PC-3 (cell line): ENCODE measurements around the gene PREX1. TPM values are rescaled to one million over a fixed set of nuclear protein-coding genes. Genes with fewer than 3 reads are reported as not detected.

ENCODE experiments used
- ATAC-seq: fragments of 200-7000 bp; cut with Tn5 transposase; 2 replicates; pipeline ENCODE4 v1.9.1; 2020; ENCODE audit warnings: mild to moderate bottlenecking, moderate library complexity
- BruUV-seq: library from RNA; stranded (reverse); fragments of 400-500 nt; replicated peaks from 2 replicates; lab custom pipeline; 2021; lab: Mats Ljungman, UMichigan
- CTCF ChIA-PET: fragments of 300-600 bp; sonication (Branson Sonifier 250); formaldehyde crosslinking; loops from one replicate; lab custom pipeline; 2022; ENCODE audit warnings: antibody characterized with exemption; lab: Charles Lee
- POLR2A ChIA-PET: fragments of 300-600 bp; sonication (Branson Sonifier 250); formaldehyde crosslinking; loops from one replicate; lab custom pipeline; 2022; ENCODE audit warnings: antibody characterized with exemption; ENCODE audit not compliant: unreplicated experiment; lab: Charles Lee
- DNase-seq: peaks from one replicate; pipeline ENCODE4 v3.0.0-alpha.2; 2015
- H2AFZ ChIP-seq: fragments of 300-600 bp; sonication (generic); 2 replicates; pipeline ENCODE4 v1.6.0; 2016; ENCODE audit warnings: antibody characterized with exemption, low read length
- H3F3A ChIP-seq: fragments of 300-600 bp; sonication (generic); one replicate; pipeline ENCODE4 v1.6.0; 2017; ENCODE audit warnings: antibody characterized with exemption, low read length, control low read depth, mild to moderate bottlenecking; ENCODE audit not compliant: unreplicated experiment
- H3K27ac ChIP-seq: fragments of 300-600 bp; sonication (generic); 2 replicates; pipeline ENCODE4 v1.5.1; 2016; ENCODE audit warnings: mild to moderate bottlenecking, low read length
- H3K27me3 ChIP-seq: fragments of 300-600 bp; sonication (generic); 2 replicates; pipeline ENCODE4 v1.6.1; 2016; ENCODE audit warnings: low read length, mixed read lengths
- H3K36me3 ChIP-seq: fragments of 300-600 bp; sonication (generic); 2 replicates; pipeline ENCODE4 v1.6.1; 2016; ENCODE audit warnings: low read depth, mixed run types, low read length, mixed read lengths
- H3K4me1 ChIP-seq: fragments of 300-600 bp; sonication (generic); 2 replicates; pipeline ENCODE4 v1.5.1; 2016; ENCODE audit warnings: low read length; ENCODE audit not compliant: insufficient read depth
- H3K4me2 ChIP-seq: fragments of 300-600 bp; sonication (generic); 2 replicates; pipeline ENCODE4 v1.6.0; 2016; ENCODE audit warnings: low read length
- H3K4me3 ChIP-seq: fragments of 300-600 bp; sonication (generic); 2 replicates; pipeline ENCODE4 v1.5.1; 2016; ENCODE audit warnings: mild to moderate bottlenecking, low read length, mixed read lengths
- H3K79me2 ChIP-seq: fragments of 300-600 bp; sonication (generic); 2 replicates; pipeline ENCODE4 v1.6.1; 2017; ENCODE audit warnings: low read length, mixed read lengths
- H3K9ac ChIP-seq: fragments of 300-600 bp; sonication (generic); 2 replicates; pipeline ENCODE4 v1.6.0; 2016; ENCODE audit warnings: mild to moderate bottlenecking, low read length
- H3K9me2 ChIP-seq: fragments of 300-600 bp; sonication (generic); replicated peaks from 2 replicates; pipeline ENCODE4 v1.6.1; 2016; ENCODE audit warnings: mixed run types, low read length, mixed read lengths
- H3K9me3 ChIP-seq: fragments of 300-600 bp; sonication (generic); 2 replicates; pipeline ENCODE4 v1.6.1; 2016; ENCODE audit warnings: low read length, mixed read lengths
- H4K20me1 ChIP-seq: fragments of 300-600 bp; sonication (generic); 2 replicates; pipeline ENCODE4 v1.6.1; 2016; ENCODE audit warnings: low read length, mixed read lengths
- CTCF ChIP-seq: fragments of 300-600 bp; sonication (generic); conservative IDR thresholded peaks from 2 replicates; pipeline ENCODE4 v1.5.1; 2017; ENCODE audit warnings: antibody characterized with exemption, low read depth, mild to moderate bottlenecking, low read length
- EZH2 ChIP-seq: fragments of 300-600 bp; sonication (generic); IDR thresholded peaks from one replicate; pipeline ENCODE4 v1.6.1; 2017; ENCODE audit warnings: antibody characterized with exemption, mild to moderate bottlenecking, low read length; ENCODE audit not compliant: unreplicated experiment
- EZH2phosphoT487 ChIP-seq: fragments of 300-600 bp; sonication (generic); IDR thresholded peaks from 2 replicates; pipeline ENCODE4 v1.6.1; 2018; ENCODE audit warnings: mild to moderate bottlenecking, antibody characterized with exemption, low read length, borderline replicate concordance
- intact Hi-C: fragments of 100-400 bp; cut with micrococcal nuclease; formaldehyde crosslinking; loops from 2 replicates; pipeline ENCODE4 v1.9.0; 2023
- total RNA-seq: library from RNA; depleted of rRNA; stranded (reverse); fragments of >200 nt; gene quantifications from 2 replicates; pipeline ENCODE4 v1.2.3, GENCODE V29; 2014

PREX1 gene
- total RNA-seq, 1 experiment from 2014 or later, result 22.1 TPM

- no peaks in the 10 kb centered on the region for H3K9me2 ChIP-seq
- no peak overlapping the region for H2AFZ ChIP-seq
- no peak overlapping the region for H3K9ac ChIP-seq
- no peaks in the 10 kb centered on the region for H3K36me3 ChIP-seq
- H3F3A ChIP-seq, result no peaks in the 10 kb centered on the region
- ATAC-seq (no peak), DNase-seq (no peak)
- TF ChIP-seq EZH2phosphoT487 (no peak), EZH2 (no peak), CTCF (no peak)
- no peak overlapping the region for H3K4me2 ChIP-seq
- H3K27ac ChIP-seq, result no peak overlapping the region
- H3K79me2 ChIP-seq, result no peaks in the 10 kb centered on the region
- intact Hi-C loops, result no loop called here
- no peaks in the 10 kb centered on the region for H4K20me1 ChIP-seq
- peaks cover 7% of the 10 kb centered on the region; the same call in 1 of the 2 replicates for H3K4me1 ChIP-seq
- H3K4me3 ChIP-seq, result no peak overlapping the region
- POLR2A ChIA-PET, result no interaction called here
- H3K27me3 ChIP-seq, result no peaks in the 10 kb centered on the region
- no TSS peak for BruUV-seq
- H3K9me3 ChIP-seq, result no peaks in the 10 kb centered on the region
- CTCF ChIA-PET, result no interaction called here
These were observed 103.4 kb downstream of the PREX1 start for GRCh38 chr20:48724382-48724781.

- H4K20me1 ChIP-seq, result no peaks in the 10 kb centered on the region
- H3K4me1 ChIP-seq, result peaks cover 7% of the 10 kb centered on the region; the same call in 1 of the 2 replicates
- H3K4me2 ChIP-seq, result no peak overlapping the region
- H3K27me3 ChIP-seq, result no peaks in the 10 kb centered on the region
- H3K9me2 ChIP-seq, result no peaks in the 10 kb centered on the region
- H3K36me3 ChIP-seq, result no peaks in the 10 kb centered on the region
- H3K79me2 ChIP-seq, result no peaks in the 10 kb centered on the region
- POLR2A ChIA-PET, result interaction anchor here (0.7 kb wide), 1 partner anchor 50 kb away, joined by 3 read pairs; no protein-coding TSS in a partner anchor
- no peak overlapping the region for H3K4me3 ChIP-seq
- TF ChIP-seq CTCF (no peak), EZH2phosphoT487 (no peak)
- H3K9me3 ChIP-seq, result no peaks in the 10 kb centered on the region
- intact Hi-C loops, result no loop called here
- no TSS peak for BruUV-seq
- CTCF ChIA-PET, result no interaction called here
- H3K9ac ChIP-seq, result no peak overlapping the region
- ATAC-seq (no peak), DNase-seq (no peak)
- H2AFZ ChIP-seq, result no peak overlapping the region
- no peak overlapping the region for H3K27ac ChIP-seq
- no peaks in the 10 kb centered on the region for H3F3A ChIP-seq
These were observed 104.2 kb downstream of the PREX1 start for GRCh38 chr20:48723308-48724264.

GRCh38 chr20:48722737-48723191 lies 105.0 kb downstream of the PREX1 start:
- Histone ChIP-seq H3K27me3 (no peaks in the 10 kb centered on the region), H3F3A (no peaks in the 10 kb centered on the region), H3K9ac (no peak overlapping the region), H4K20me1 (no peaks in the 10 kb centered on the region), H3K4me2 (no peak overlapping the region), H3K9me3 (no peaks in the 10 kb centered on the region), H3K79me2 (no peaks in the 10 kb centered on the region), H3K36me3 (no peaks in the 10 kb centered on the region), H3K4me1 (peaks cover 7% of the 10 kb centered on the region; the same call in 1 of the 2 replicates), H2AFZ (no peak overlapping the region), H3K27ac (no peak overlapping the region), H3K4me3 (no peak overlapping the region), H3K9me2 (no peaks in the 10 kb centered on the region)
- DNase-seq, result peak; percentile 51
- intact Hi-C loops, result no loop called here
- ChIA-PET POLR2A (interaction anchor here (0.7 kb wide), 1 partner anchor 51 kb away, joined by 3 read pairs; no protein-coding TSS in a partner anchor), CTCF (no interaction called here)
- BruUV-seq, result no TSS peak
- TF ChIP-seq EZH2, result no peak
- TF ChIP-seq EZH2phosphoT487, result no peak
- TF ChIP-seq CTCF, result no peak
- ATAC-seq, result peak; percentile 47
